Keratinocyte (primary cell): ENCODE results near the gene CITED1. TPM values are rescaled to one million over a fixed set of nuclear protein-coding genes. Genes with fewer than 3 reads are reported as not detected.

ENCODE experiments used
- DNase-seq: peaks from one replicate; pipeline ENCODE4 v3.0.0-alpha.2; 2011; ENCODE audit warnings: low read depth, missing footprints, low spot score
- FAIRE-seq: peaks from 2 replicates; lab custom pipeline; 2011; peaks lifted over from hg19 to GRCh38; lab: Jason Lieb, UNC
- H2AFZ ChIP-seq: 2 replicates; pipeline ENCODE4 v1.6.0; 2012; ENCODE audit warnings: low read length, control low read depth, inconsistent platforms; ENCODE audit not compliant: control insufficient read depth
- H3K27ac ChIP-seq: 2 replicates; pipeline ENCODE4 v1.5.1; 2011; ENCODE audit warnings: low read length; ENCODE audit not compliant: control insufficient read depth, insufficient read depth
- H3K27me3 ChIP-seq: 3 replicates; pipeline ENCODE4 v1.6.0; 2011; ENCODE audit warnings: low read length; ENCODE audit not compliant: control insufficient read depth, insufficient read depth; ENCODE audit errors: extremely low read depth
- H3K36me3 ChIP-seq, 2 experiments: 2 replicates in 1 of 2; 3 replicates in 1 of 2; pipeline ENCODE4 v1.5.1; 2011; ENCODE audit warnings: low read length in 2 of 2, mild to moderate bottlenecking in 1 of 2; ENCODE audit not compliant: control insufficient read depth in 2 of 2, insufficient read depth in 2 of 2; ENCODE audit errors: extremely low read depth in 1 of 2
- H3K4me1 ChIP-seq: 3 replicates; pipeline ENCODE4 v1.5.1; 2011; ENCODE audit warnings: low read length; ENCODE audit not compliant: control insufficient read depth, insufficient read depth; ENCODE audit errors: extremely low read depth
- H3K4me2 ChIP-seq: 3 replicates; pipeline ENCODE4 v1.6.0; 2011; ENCODE audit warnings: low read depth, low read length; ENCODE audit not compliant: control insufficient read depth, insufficient read depth; ENCODE audit errors: extremely low read depth
- H3K4me3 ChIP-seq, 3 experiments: fragments of 200-600 bp in 1 of 3; sonication (generic) in 1 of 3; 2 replicates in 2 of 3; 3 replicates in 1 of 3; pipeline ENCODE4 v1.5.1; 2011 to 2016; ENCODE audit warnings: low read length in 3 of 3, mild to moderate bottlenecking in 3 of 3, control low read depth in 2 of 3, inconsistent platforms in 1 of 3, low read depth in 1 of 3, mixed read lengths in 1 of 3, mixed run types in 1 of 3, moderate library complexity in 1 of 3; ENCODE audit not compliant: control insufficient read depth in 2 of 3, insufficient read depth in 2 of 3; ENCODE audit errors: extremely low read depth in 1 of 3
- H3K79me2 ChIP-seq: 2 replicates; pipeline ENCODE4 v1.6.0; 2012; ENCODE audit warnings: low read length; ENCODE audit not compliant: control insufficient read depth, insufficient read depth
- H3K9ac ChIP-seq: 3 replicates; pipeline ENCODE4 v1.6.0; 2011; ENCODE audit warnings: low read length; ENCODE audit not compliant: control insufficient read depth, insufficient read depth; ENCODE audit errors: extremely low read depth
- H3K9me1 ChIP-seq: 3 replicates; pipeline ENCODE4 v1.6.0; 2011; ENCODE audit warnings: low read length; ENCODE audit not compliant: control insufficient read depth, insufficient read depth; ENCODE audit errors: extremely low read depth
- H3K9me3 ChIP-seq: 2 replicates; pipeline ENCODE4 v1.5.1; 2012; ENCODE audit warnings: low read depth, low read length; ENCODE audit not compliant: control insufficient read depth
- H4K20me1 ChIP-seq: 3 replicates; pipeline ENCODE4 v1.6.0; 2011; ENCODE audit warnings: low read length; ENCODE audit not compliant: control insufficient read depth, insufficient read depth; ENCODE audit errors: extremely low read depth
- EZH2 ChIP-seq: IDR thresholded peaks from one replicate; pipeline ENCODE4 v1.6.1; 2012; ENCODE audit warnings: inconsistent platforms, mild to moderate bottlenecking, low read length, moderate library complexity
- dilution Hi-C: fragments of 300-500 bp; cut with MboI; formaldehyde crosslinking; loops from one replicate; pipeline ENCODE4 v1.7.0; 2020; ENCODE audit warnings: low sequenced_read_pairs; ENCODE audit not compliant: extremely low pct_ligation_motif_present
- polyA plus RNA-seq, 5 experiments: library from polyadenylated mRNA; depleted of rRNA in 3 of 5; stranded (reverse) in 3 of 5; stranded (forward) in 1 of 5; unstranded in 1 of 5; fragments of >200 nt; gene quantifications; 1 replicate in 1 of 5; 2 replicates in 3 of 5; 3 replicates in 1 of 5; pipeline versions ENCODE4 v1.2.1 to v1.2.3, GENCODE V29; 2011 to 2012; ENCODE audit warnings: missing spikeins in 2 of 5, low read depth in 1 of 5, low replicate concordance in 1 of 5
- small RNA-seq, 3 experiments: library from RNA; depleted of rRNA; stranded (forward); fragments of <200 nt; gene quantifications; one replicate each; pipeline ENCODE3, GENCODE V24; 2012; ENCODE audit warnings: low read depth in 3 of 3, low replicate concordance in 1 of 3; ENCODE audit not compliant: insufficient read length in 3 of 3
- TF ChIP-seq, protein P1 (sequence below), 3 experiments: IDR thresholded peaks in 1 of 3; conservative IDR thresholded peaks in 1 of 3; optimal IDR thresholded peaks in 1 of 3; 2 replicates in 2 of 3; 3 replicates in 1 of 3; pipeline versions ENCODE3 to v1.5.1; 2011; ENCODE audit warnings: low read length in 3 of 3, mild to moderate bottlenecking in 3 of 3, moderate library complexity in 2 of 3, control low read depth in 1 of 3, inconsistent platforms in 1 of 3; ENCODE audit not compliant: insufficient read depth in 2 of 3; ENCODE audit errors: extremely low read depth in 1 of 3

CITED1 gene
- polyA plus RNA-seq, 1 donor (not counting 4 experiments of a cell fraction or from before 2014, with no cell fraction given), result 0.30 TPM

DNA sequence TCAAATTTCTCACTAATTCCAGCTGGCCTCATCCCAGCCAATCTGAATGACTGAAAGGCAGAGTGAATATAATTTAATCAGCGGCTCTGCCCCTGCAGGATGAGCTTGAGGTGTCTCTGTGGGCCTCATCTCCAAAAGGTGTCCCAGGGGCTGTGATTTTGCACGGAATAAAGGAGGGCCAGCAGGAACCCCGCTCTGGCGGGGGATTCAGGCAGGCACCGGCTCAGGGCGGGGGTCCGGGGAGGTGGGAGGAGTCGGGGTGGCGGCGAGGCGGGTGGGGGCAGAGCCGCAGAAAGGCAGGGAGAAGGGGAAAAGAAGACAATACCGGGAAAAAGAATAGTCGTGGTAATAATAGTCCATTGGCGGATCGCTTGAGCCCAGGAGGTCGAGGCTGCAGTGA, 50.9 kb downstream of the CITED1 start:
- no peaks in the 10 kb centered on the region for H4K20me1 ChIP-seq
- no peaks in the 10 kb centered on the region for H3K79me2 ChIP-seq
- H2AFZ ChIP-seq, result no peak overlapping the region
- dilution Hi-C loops, result no loop called here
- FAIRE-seq (no peak), DNase-seq (no peak)
- H3K9ac ChIP-seq, result no peak overlapping the region
- no peak overlapping the region for H3K27ac ChIP-seq
- H3K4me1 ChIP-seq, result no peaks in the 10 kb centered on the region
- H3K9me3 ChIP-seq, result no peaks in the 10 kb centered on the region
- no peak overlapping the region for H3K4me2 ChIP-seq
- H3K36me3 ChIP-seq, result no peaks in the 10 kb centered on the region
- H3K9me1 ChIP-seq, result no peaks in the 10 kb centered on the region
- H3K27me3 ChIP-seq, result peaks cover 20% of the 10 kb centered on the region
- no peak overlapping the region for H3K4me3 ChIP-seq
- no peak for TF ChIP-seq EZH2
- TF ChIP-seq, protein P1, sequence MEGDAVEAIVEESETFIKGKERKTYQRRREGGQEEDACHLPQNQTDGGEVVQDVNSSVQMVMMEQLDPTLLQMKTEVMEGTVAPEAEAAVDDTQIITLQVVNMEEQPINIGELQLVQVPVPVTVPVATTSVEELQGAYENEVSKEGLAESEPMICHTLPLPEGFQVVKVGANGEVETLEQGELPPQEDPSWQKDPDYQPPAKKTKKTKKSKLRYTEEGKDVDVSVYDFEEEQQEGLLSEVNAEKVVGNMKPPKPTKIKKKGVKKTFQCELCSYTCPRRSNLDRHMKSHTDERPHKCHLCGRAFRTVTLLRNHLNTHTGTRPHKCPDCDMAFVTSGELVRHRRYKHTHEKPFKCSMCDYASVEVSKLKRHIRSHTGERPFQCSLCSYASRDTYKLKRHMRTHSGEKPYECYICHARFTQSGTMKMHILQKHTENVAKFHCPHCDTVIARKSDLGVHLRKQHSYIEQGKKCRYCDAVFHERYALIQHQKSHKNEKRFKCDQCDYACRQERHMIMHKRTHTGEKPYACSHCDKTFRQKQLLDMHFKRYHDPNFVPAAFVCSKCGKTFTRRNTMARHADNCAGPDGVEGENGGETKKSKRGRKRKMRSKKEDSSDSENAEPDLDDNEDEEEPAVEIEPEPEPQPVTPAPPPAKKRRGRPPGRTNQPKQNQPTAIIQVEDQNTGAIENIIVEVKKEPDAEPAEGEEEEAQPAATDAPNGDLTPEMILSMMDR (optimal IDR thresholded peaks at IDR 0.05 in 1 of 3, IDR thresholded peaks at IDR 0.05 in 1 of 3, conservative IDR thresholded peaks at IDR 0.05 in 1 of 3; ENCODE audit: extremely low read depth in 1 of 3, insufficient read depth in 2 of 3, low read length in 3 of 3), result no peak

DNA sequence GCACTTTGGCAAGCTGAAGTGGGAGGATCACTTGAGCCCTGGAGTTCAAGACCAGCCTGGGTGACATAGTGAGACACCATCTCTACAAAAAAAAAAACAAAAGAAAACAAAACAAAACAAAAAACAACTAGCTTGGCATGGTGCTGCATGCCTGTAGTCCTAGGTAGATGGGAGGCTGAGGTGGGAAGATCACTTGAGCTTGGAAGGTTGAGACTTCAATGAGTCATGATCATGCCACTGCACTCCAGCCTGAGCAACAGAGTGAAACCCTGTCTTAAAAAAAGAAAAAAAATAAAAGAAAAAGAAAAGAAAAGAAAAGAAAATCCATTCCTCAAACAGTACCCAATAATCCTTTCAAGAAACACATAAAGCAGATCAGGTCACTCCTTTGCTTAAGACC, 52.0 kb downstream of the CITED1 start:
- Histone ChIP-seq H3K9me3 (no peaks in the 10 kb centered on the region), H2AFZ (no peak overlapping the region), H3K27me3 (peaks cover 20% of the 10 kb centered on the region), H3K9me1 (no peaks in the 10 kb centered on the region), H4K20me1 (no peaks in the 10 kb centered on the region), H3K4me2 (no peak overlapping the region), H3K4me1 (no peaks in the 10 kb centered on the region), H3K9ac (no peak overlapping the region), H3K79me2 (no peaks in the 10 kb centered on the region), H3K4me3 (no peak overlapping the region), H3K36me3 (no peaks in the 10 kb centered on the region), H3K27ac (no peak overlapping the region)
- dilution Hi-C loops, result no loop called here
- FAIRE-seq (no peak), DNase-seq (no peak)
- TF ChIP-seq, protein P1 (optimal IDR thresholded peaks at IDR 0.05 in 1 of 3, IDR thresholded peaks at IDR 0.05 in 1 of 3, conservative IDR thresholded peaks at IDR 0.05 in 1 of 3; ENCODE audit: extremely low read depth in 1 of 3, insufficient read depth in 2 of 3, low read length in 3 of 3), result no peak

Small RNAs within 50 kb of the gene (small RNA-seq; reads per million reads assigned to genes)
- 0 reads per million in 3 experiments for gene RF00019

Other genes starting within 250 kb of the CITED1 start
- 0.09 to 0.22 TPM (median 0.17 TPM) in 3 replicates for gene RTL5, start 174.0 kb downstream of the CITED1 start, polyA plus RNA-seq
- 12.9 to 31.0 TPM (median 28.4 TPM) in 3 replicates for gene PIN4, start 124.2 kb downstream of the CITED1 start, polyA plus RNA-seq
- gene ERCC6L, start 66.9 kb downstream of the CITED1 start, polyA plus RNA-seq, result 0.52 to 4.1 TPM (median 3.4 TPM) in 3 replicates
- gene RPS4X, start 28.7 kb downstream of the CITED1 start, polyA plus RNA-seq, result 1,925 to 2,606 TPM (median 2,174 TPM) in 3 replicates